ENCODE results near the gene LMTK3. TPM values are rescaled to one million over a fixed set of nuclear protein-coding genes. Genes with fewer than 3 reads are reported as not detected.
"Not testable (repeated sequence)": the region's sequence is repeated elsewhere in the genome, so short reads cannot be mapped to it uniquely, and the experiment has no call there.

Gene LMTK3
- total RNA-seq, 1 donor from 2014 or later = 0.13 TPM

DNA sequence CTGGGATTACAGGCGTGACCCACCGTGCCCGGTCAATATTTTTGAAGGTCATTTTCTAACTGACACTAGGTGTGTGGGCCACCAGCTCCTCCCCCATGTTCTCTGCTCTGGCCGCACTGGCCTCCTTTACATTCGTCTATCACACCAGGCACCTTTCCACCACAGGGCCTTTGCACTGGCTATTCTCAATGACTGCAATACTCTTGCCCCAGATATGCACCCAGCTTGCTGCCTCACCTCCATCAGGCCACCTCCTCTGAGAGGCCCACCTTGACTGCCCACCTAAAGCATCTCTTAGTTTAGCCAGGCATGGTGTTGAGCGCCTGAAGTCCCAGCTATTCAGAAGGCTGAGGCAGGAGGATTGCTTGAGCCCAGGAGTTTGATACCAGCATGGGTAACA, 30.2 kb upstream of the LMTK3 start:
- no peak for DNase-seq (ENCODE audit: low read depth in 2 of 2)

GRCh38 chr19:48540110-48540509, 28.5 kb upstream of the LMTK3 start:
- no peak for DNase-seq (ENCODE audit: low read depth in 2 of 2)

- peak; percentile 69 for DNase-seq (ENCODE audit: low read depth in 2 of 2)
These were observed 28.0 kb upstream of the LMTK3 start for GRCh38 chr19:48539503-48540096.

DNA sequence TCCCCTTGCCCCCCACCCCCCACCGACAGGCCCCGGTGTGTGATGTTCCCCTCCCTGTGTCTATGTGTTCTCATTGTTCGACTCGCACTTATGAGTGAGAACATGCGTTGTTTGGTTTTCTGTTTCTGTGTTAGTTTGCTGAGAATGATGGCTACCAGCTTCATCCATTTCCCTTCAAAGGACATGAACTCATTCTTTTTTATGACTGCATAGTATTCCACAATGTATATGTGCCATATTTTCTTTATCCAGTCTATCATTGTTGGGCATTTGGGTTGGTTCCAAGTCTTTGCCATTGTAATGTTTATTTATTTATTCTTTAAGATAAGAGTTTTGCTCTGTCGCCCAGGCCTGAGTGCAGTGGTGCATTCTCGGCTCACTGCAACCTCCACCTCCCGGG, 26.4 kb upstream of the LMTK3 start:
- DNase-seq (ENCODE audit: low read depth in 2 of 2) = not testable (repeated sequence)

DNA sequence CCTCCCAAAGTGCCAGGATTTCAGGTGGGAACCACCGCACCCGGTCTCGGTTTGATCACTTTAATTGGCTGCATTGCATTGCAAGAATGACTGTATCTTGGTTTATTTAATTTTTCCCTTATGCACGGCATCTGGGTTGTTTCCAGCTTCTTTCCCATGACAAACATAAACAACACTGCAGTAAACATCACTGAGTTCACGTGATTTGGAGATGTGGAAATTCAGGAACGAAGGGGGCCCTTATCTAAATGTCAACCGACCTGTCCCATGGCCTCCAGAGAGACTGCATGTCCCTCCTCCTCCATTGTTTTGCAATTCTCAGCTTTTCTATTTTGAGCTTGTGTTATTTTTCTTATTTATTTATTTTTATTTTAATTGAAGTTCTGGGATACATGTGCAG, 25.9 kb upstream of the LMTK3 start:
- DNase-seq (ENCODE audit: low read depth in 2 of 2) = no peak

DNA sequence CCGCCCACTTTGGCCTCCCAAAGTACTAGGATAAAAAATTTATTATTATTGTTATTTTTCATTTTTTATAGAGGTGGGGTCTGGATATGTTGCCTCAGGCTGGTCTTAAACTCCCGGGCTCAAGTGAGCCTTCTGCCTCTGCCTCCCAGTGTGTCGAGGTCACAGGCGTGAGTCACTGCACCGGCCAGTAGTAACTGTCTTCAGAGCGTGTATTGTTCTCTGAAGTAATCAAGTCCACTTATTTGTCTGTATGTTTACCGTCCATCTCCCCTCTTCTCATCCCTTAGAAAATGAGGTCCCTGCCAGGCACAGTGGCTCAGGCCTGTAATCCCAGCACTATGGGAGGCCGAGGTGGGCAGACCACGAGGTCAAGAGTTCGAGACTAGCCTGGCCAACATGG, 22.1 kb upstream of the LMTK3 start:
- no peak for DNase-seq (ENCODE audit: low read depth in 2 of 2)

- no peak for DNase-seq (ENCODE audit: low read depth in 2 of 2)
These were observed 19.1 kb upstream of the LMTK3 start for GRCh38 chr19:48530770-48531169.

GRCh38 chr19:48530066-48530720, 18.6 kb upstream of the LMTK3 start:
- no peak for DNase-seq (ENCODE audit: low read depth in 2 of 2)

DNA sequence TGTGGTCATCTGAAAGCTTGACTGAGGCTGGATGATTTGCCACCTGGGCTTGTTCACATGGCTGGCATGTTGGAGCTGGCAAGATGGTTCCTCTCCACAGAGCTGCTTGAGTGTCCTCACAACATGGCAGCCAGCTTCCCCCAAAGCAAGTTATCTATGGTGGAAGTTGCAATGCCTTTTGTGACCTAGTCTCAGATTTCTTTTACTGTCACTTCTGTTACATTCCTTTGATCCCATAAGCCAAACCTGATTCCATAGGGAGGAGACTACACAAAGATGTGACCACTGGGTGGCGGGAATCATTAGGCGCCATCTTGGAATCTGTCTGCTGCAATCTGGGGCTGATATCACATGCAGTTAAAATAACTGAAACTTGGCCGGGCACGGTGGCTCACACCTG, 17.5 kb upstream of the LMTK3 start:
- no peak for DNase-seq (ENCODE audit: low read depth in 2 of 2)

DNA sequence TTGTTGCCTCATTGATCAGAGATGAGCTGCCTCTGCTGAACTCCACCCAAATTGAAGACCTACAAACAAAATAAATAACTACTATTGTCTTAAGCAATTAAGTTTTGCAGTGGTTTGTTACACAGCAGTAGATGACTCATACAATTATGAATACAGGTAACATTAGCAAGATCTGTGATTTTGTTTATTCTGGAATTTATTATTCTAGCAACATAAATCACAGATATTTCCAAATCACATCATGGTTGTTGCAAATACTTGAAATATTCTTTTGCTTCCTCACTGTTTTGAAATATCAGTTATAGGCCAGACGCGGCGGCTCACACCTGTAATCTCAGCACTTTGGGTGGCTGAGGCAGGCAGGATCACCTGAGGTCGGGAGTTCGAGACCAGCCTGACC, 13.1 kb upstream of the LMTK3 start:
- no peak for DNase-seq (ENCODE audit: low read depth in 2 of 2)

DNA sequence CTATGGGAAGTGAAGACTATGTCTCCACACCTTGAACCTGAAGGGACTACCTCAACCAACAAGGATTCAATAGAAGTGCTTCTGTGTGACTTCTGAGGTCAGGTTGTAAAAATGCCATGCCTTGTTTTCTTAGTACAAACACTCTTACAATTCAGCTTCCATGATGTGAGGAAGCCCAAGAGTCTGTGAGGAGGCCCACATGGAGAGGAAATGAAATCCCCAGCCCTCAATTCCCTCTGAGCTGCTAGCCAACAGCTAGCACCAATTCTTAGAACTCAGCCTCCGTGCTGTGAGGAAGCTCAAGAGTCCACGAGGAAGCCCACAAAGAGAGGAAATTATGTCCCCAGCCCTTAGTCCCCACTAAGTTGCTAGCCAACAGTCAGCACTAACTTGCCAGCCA, 12.6 kb upstream of the LMTK3 start:
- DNase-seq (ENCODE audit: low read depth in 2 of 2) = no peak

- no peak for DNase-seq (ENCODE audit: low read depth in 2 of 2)
These were observed 8.5 kb upstream of the LMTK3 start for GRCh38 chr19:48520134-48520533.

GRCh38 chr19:48519426-48519825, 7.8 kb upstream of the LMTK3 start:
- DNase-seq (ENCODE audit: low read depth in 2 of 2) = not testable (repeated sequence)

DNA sequence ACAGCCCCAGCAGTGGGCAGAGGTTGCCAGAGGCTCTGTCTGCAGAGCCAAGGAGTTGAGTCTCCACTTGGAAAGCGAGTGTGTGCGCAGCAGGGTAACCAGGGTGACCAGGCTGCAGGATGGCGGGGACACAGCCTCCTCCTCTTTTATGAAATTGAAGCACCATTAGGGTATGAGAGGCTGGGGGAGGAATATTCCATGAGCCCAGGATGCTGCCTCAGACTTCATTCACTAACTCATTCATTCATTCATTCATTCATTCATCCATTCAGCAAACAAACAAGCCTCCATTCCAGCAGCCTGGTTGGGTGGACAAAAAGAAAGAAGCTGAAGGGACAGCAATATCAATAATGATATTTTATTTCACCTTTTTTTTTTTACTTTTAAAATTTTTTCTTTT, 6.6 kb upstream of the LMTK3 start:
- no peak for DNase-seq (ENCODE audit: low read depth in 2 of 2)

- DNase-seq (ENCODE audit: low read depth in 2 of 2) = no peak
These were observed 4.9 kb upstream of the LMTK3 start for GRCh38 chr19:48516536-48516935.

DNA sequence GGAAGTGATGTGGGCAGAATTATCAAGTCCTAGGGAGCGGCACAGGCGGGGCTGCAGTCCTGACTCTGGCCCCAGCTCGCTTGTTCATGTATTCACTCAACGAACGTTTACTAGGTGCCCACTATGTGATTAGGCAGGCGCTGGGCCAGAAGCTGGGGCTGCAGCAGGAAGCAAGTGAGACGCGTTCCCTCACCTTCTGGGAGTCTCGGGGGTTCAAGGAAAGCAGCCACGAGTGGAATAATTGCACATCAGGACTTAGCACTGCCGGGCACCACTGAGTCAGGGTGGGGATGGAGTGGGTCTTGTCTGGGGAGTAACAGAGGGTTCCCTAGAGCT, 2.5 kb upstream of the LMTK3 start:
- no peak for DNase-seq (ENCODE audit: low read depth in 2 of 2)

GRCh38 chr19:48513289-48514122, 1.9 kb upstream of the LMTK3 start:
- peak in 1 of 2 donors; percentile 66 for DNase-seq (ENCODE audit: low read depth in 2 of 2)

DNA sequence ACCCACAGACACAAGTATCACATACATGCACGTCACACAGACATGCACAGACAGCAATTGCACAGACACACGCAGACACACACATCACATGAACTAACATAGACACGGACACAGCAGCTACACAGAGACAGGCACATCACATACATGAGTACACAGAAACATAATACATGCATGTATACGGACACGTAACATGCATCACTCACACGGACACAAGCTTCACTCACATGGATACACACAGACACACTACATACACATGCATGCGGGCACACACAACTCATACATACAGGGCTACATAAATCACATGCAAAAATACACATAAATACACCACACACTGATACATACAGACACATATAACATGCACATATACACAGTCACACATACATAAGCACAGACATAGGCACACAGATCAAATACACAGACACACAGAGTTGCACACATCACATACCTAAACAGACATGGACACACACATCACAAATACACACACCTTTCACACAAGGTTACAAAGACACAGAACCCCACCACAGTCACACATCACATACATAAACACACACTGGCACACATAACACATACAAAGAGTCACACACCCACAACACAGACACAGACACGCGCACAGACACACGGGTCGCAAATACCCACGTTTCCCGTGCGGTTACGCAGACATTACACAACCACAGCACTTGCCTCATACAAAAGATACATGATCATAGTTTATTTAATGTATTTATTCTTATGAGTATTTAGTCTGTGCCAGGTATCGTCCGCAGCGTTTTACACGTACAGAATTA, 1.1 kb upstream of the LMTK3 start:
- no peak for DNase-seq (ENCODE audit: low read depth in 2 of 2)

GRCh38 chr19:48511321-48511731, 309 bp downstream of the LMTK3 start:
- DNase-seq (ENCODE audit: low read depth in 2 of 2) = no peak

DNA sequence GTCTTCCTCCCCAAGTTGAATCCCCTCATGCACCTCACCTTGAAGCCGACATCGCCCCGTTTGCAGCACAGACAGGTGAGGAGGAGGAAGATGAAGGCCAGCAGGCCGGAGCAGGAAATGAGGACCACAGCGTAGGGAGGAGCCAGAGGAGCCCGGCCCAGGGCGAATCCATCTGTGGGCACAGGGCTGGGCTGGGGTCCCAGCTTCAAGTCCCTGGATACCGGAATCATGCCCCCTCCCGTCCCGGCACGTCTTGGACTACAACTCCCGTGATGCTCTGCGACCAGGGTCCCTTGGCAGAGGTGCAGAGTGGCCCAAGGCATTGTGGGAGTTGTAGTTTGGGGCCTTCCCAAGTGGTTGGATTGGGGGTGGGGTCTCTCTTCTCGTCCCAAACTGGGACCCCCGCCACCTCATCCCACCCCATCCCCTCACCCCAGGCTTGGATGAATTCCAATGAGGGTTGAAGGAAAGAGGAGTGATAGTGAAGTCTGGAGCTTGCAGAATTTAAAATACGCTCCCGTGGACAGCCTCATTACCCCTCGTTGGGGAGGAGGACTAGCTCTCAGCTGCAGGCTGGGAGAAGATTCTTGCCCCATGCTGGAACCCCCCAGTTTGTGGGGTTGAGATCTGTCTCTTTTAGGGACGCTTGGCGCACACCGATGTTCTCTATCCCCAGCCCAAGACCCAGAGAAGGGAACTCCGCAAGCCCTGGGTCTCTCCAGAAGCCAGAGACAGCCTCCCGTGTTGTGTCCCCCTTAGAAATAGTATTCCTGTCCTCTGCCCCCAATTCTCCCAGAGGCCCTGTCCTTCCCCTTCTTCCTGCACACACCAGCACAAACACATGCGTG, 990 bp downstream of the LMTK3 start:
- peak in 1 of 2 donors; percentile 51 for DNase-seq (ENCODE audit: low read depth in 2 of 2)

All from dermis microvascular lymphatic vessel endothelial cell (primary cell).